Neural cell (in vitro differentiated cells): Measurements from ENCODE around the gene SIK3. TPM values are rescaled to one million over a fixed set of nuclear protein-coding genes. Genes with fewer than 3 reads are reported as not detected.

ENCODE experiments used
- H2AFZ ChIP-seq: fragments of 200-600, 300-800 bp; sonication (generic), shearing (Covaris generic); 2 replicates; pipeline ENCODE4 v1.6.0; 2014; ENCODE audit warnings: low read depth, mild to moderate bottlenecking, antibody characterized with exemption, low read length, moderate library complexity
- H3F3A ChIP-seq: fragments of 200-600 bp; shearing (Covaris generic); 2 replicates; pipeline ENCODE4 v1.6.1; 2016; ENCODE audit warnings: mild to moderate bottlenecking, moderate library complexity, mixed read lengths, antibody characterized with exemption, low read length; ENCODE audit not compliant: insufficient read depth, poor library complexity, severe bottlenecking
- H3K27ac ChIP-seq: fragments of 200-600, 300-800 bp; sonication (generic), shearing (Covaris generic); 2 replicates; pipeline ENCODE4 v1.5.1; 2014; ENCODE audit warnings: mild to moderate bottlenecking, low read length, moderate library complexity
- H3K27me3 ChIP-seq: fragments of 300-800, 200-600 bp; sonication (generic), shearing (Covaris generic); 2 replicates; pipeline ENCODE4 v1.6.0; 2014; ENCODE audit warnings: mild to moderate bottlenecking, low read depth, low read length, moderate library complexity; ENCODE audit not compliant: insufficient read depth
- H3K36me3 ChIP-seq: fragments of 300-800, 200-600 bp; sonication (generic), shearing (Covaris generic); 2 replicates; pipeline ENCODE4 v1.5.1; 2014; ENCODE audit warnings: mild to moderate bottlenecking, antibody characterized with exemption, low read length, moderate library complexity; ENCODE audit not compliant: insufficient read depth
- H3K4me2 ChIP-seq: fragments of 300-800, 200-600 bp; sonication (generic), shearing (Covaris generic); 2 replicates; pipeline ENCODE4 v1.6.0; 2014; ENCODE audit warnings: mild to moderate bottlenecking, low read length
- H3K4me3 ChIP-seq: fragments of 300-800, 200-600 bp; sonication (generic), shearing (Covaris generic); 2 replicates; pipeline ENCODE4 v1.5.1; 2014; ENCODE audit warnings: mild to moderate bottlenecking, low read length, moderate library complexity
- H3K79me2 ChIP-seq: fragments of 200-600 bp; shearing (Covaris generic); replicated peaks from 2 replicates; pipeline ENCODE4 v1.6.0; 2014; ENCODE audit warnings: mild to moderate bottlenecking, low read length, moderate library complexity; ENCODE audit not compliant: insufficient read depth
- H3K9ac ChIP-seq: fragments of 300-800, 200-600 bp; sonication (generic), shearing (Covaris generic); 2 replicates; pipeline ENCODE4 v1.6.1; 2016; ENCODE audit warnings: mild to moderate bottlenecking, low read length, mixed read lengths
- H3K9me2 ChIP-seq: fragments of 200-600 bp; shearing (Covaris generic); 2 replicates; pipeline ENCODE4 v1.6.1; 2016; ENCODE audit warnings: mild to moderate bottlenecking, low read length, mixed read lengths; ENCODE audit not compliant: insufficient read depth
- H3K9me3 ChIP-seq: fragments of 200-600, 300-800 bp; sonication (generic), shearing (Covaris generic); 2 replicates; pipeline ENCODE4 v1.6.1; 2016; ENCODE audit warnings: mild to moderate bottlenecking, mixed run types, low read length, moderate library complexity, mixed read lengths
- H4K20me1 ChIP-seq: fragments of 200-600 bp; shearing (Covaris generic); 2 replicates; pipeline ENCODE4 v1.6.1; 2016; ENCODE audit warnings: mild to moderate bottlenecking, mixed run types; ENCODE audit not compliant: insufficient read depth
- EP300 ChIP-seq: fragments of 450-650 bp; conservative IDR thresholded peaks from 2 replicates; pipeline ENCODE4 v1.6.1; 2014; ENCODE audit warnings: antibody characterized with exemption, mild to moderate bottlenecking, moderate library complexity; ENCODE audit not compliant: poor library complexity, severe bottlenecking
- EZH2 ChIP-seq: fragments of 200-600, 300-800 bp; shearing (Covaris generic), sonication (generic); IDR thresholded peaks from 2 replicates; pipeline ENCODE4 v1.6.1; 2014; ENCODE audit warnings: antibody characterized with exemption, low read length, borderline replicate concordance, mild to moderate bottlenecking; ENCODE audit not compliant: insufficient read depth, poor library complexity, severe bottlenecking
- MXI1 ChIP-seq: fragments of 450-650 bp; conservative IDR thresholded peaks from 2 replicates; pipeline ENCODE4 v1.6.1; 2014; ENCODE audit warnings: antibody characterized with exemption, mild to moderate bottlenecking; ENCODE audit not compliant: poor library complexity, severe bottlenecking
- POLR2AphosphoS5 ChIP-seq: IDR thresholded peaks from 2 replicates; pipeline ENCODE4 v1.6.1; 2012
- RAD21 ChIP-seq: fragments of 450-650 bp; conservative IDR thresholded peaks from 2 replicates; pipeline ENCODE4 v1.6.1; 2014; ENCODE audit warnings: antibody characterized with exemption, mild to moderate bottlenecking, moderate library complexity
- SMC3 ChIP-seq: fragments of 450-650 bp; conservative IDR thresholded peaks from 2 replicates; pipeline ENCODE4 v1.6.1; 2014; ENCODE audit warnings: antibody characterized with exemption, mild to moderate bottlenecking, moderate library complexity; ENCODE audit not compliant: poor library complexity
- TAF1 ChIP-seq: IDR thresholded peaks from 2 replicates; pipeline ENCODE4 v1.6.1; 2012; ENCODE audit warnings: low read depth
- polyA plus RNA-seq: library from polyadenylated mRNA; depleted of rRNA; stranded (reverse); fragments of >200 nt; gene quantifications from 2 replicates; pipeline ENCODE4 v1.2.3, GENCODE V29; 2014
- TF ChIP-seq, protein P1 (sequence below): IDR thresholded peaks from 2 replicates; pipeline ENCODE4 v1.6.1; 2012; ENCODE audit warnings: borderline replicate concordance
- TF ChIP-seq, protein P2 (sequence below): fragments of 450-650 bp; IDR thresholded peaks from 2 replicates; pipeline ENCODE4 v1.5.1; 2014; ENCODE audit warnings: antibody characterized with exemption, mild to moderate bottlenecking, moderate library complexity; ENCODE audit not compliant: poor library complexity, severe bottlenecking

The SIK3 gene
- polyA plus RNA-seq, 1 donor from 2014 or later, result 11.2 TPM

DNA sequence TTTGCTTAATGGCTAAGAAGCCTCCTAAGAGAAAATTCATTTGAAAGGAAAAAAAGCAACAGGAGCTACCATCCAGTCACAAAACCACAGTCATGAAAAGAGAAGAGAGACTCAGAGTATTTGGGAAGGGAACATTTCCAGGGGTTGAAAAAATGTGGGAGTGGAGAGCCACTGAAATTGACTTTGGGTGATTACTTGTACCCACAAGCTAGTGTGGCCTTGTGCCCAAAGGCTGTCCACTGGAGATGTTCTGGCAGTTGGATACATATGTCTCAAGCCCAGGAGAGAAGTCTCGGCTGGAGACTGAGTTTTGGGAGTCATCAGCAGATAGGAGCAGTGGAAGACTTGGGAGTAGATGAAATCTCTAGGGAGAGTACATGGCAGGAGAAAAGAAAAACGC, 303.4 kb downstream of the SIK3 start:
- no peak overlapping the region for H3K4me3 ChIP-seq
- no peaks in the 10 kb centered on the region for H4K20me1 ChIP-seq
- H3K79me2 ChIP-seq, result no peaks in the 10 kb centered on the region
- H3K27me3 ChIP-seq, result no peaks in the 10 kb centered on the region
- no peak overlapping the region for H3K4me2 ChIP-seq
- H3F3A ChIP-seq, result no peaks in the 10 kb centered on the region
- H3K36me3 ChIP-seq, result no peaks in the 10 kb centered on the region
- no peak overlapping the region for H3K9ac ChIP-seq
- H3K9me3 ChIP-seq, result no peaks in the 10 kb centered on the region
- no peak overlapping the region for H3K27ac ChIP-seq
- no peaks in the 10 kb centered on the region for H3K9me2 ChIP-seq
- TF ChIP-seq RAD21, result no peak
- TF ChIP-seq MXI1, result no peak
- no peak for TF ChIP-seq POLR2AphosphoS5
- no peak for TF ChIP-seq TAF1
- TF ChIP-seq, protein P1, sequence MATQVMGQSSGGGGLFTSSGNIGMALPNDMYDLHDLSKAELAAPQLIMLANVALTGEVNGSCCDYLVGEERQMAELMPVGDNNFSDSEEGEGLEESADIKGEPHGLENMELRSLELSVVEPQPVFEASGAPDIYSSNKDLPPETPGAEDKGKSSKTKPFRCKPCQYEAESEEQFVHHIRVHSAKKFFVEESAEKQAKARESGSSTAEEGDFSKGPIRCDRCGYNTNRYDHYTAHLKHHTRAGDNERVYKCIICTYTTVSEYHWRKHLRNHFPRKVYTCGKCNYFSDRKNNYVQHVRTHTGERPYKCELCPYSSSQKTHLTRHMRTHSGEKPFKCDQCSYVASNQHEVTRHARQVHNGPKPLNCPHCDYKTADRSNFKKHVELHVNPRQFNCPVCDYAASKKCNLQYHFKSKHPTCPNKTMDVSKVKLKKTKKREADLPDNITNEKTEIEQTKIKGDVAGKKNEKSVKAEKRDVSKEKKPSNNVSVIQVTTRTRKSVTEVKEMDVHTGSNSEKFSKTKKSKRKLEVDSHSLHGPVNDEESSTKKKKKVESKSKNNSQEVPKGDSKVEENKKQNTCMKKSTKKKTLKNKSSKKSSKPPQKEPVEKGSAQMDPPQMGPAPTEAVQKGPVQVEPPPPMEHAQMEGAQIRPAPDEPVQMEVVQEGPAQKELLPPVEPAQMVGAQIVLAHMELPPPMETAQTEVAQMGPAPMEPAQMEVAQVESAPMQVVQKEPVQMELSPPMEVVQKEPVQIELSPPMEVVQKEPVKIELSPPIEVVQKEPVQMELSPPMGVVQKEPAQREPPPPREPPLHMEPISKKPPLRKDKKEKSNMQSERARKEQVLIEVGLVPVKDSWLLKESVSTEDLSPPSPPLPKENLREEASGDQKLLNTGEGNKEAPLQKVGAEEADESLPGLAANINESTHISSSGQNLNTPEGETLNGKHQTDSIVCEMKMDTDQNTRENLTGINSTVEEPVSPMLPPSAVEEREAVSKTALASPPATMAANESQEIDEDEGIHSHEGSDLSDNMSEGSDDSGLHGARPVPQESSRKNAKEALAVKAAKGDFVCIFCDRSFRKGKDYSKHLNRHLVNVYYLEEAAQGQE, result no peak
- TF ChIP-seq SMC3, result no peak
- TF ChIP-seq EZH2, result no peak
- no peak for TF ChIP-seq EP300
- TF ChIP-seq, protein P2, sequence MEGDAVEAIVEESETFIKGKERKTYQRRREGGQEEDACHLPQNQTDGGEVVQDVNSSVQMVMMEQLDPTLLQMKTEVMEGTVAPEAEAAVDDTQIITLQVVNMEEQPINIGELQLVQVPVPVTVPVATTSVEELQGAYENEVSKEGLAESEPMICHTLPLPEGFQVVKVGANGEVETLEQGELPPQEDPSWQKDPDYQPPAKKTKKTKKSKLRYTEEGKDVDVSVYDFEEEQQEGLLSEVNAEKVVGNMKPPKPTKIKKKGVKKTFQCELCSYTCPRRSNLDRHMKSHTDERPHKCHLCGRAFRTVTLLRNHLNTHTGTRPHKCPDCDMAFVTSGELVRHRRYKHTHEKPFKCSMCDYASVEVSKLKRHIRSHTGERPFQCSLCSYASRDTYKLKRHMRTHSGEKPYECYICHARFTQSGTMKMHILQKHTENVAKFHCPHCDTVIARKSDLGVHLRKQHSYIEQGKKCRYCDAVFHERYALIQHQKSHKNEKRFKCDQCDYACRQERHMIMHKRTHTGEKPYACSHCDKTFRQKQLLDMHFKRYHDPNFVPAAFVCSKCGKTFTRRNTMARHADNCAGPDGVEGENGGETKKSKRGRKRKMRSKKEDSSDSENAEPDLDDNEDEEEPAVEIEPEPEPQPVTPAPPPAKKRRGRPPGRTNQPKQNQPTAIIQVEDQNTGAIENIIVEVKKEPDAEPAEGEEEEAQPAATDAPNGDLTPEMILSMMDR, result no peak
- no peak overlapping the region for H2AFZ ChIP-seq

DNA sequence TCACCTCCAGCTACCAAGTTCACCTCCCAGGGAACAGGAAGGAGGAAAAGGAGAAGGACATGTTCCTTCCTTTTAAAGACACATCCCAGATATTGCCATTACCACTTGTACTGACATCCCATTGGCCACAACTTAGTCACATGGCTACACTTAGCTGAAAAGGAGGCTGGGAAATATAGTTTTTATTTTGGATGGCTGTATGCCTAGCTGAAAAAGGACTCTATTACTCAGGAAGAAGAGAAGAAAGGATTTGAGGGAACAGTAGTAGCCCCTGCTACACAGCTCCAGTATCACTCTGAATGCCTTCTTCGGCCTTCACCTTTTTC, 304.5 kb downstream of the SIK3 start:
- no peaks in the 10 kb centered on the region for H3K36me3 ChIP-seq
- H4K20me1 ChIP-seq, result no peaks in the 10 kb centered on the region
- no peak for TF ChIP-seq EP300
- no peak for TF ChIP-seq EZH2
- TF ChIP-seq MXI1, result no peak
- no peak for TF ChIP-seq RAD21
- no peak for TF ChIP-seq TAF1
- TF ChIP-seq POLR2AphosphoS5, result no peak
- TF ChIP-seq, protein P1, result no peak
- TF ChIP-seq SMC3, result no peak
- TF ChIP-seq, protein P2, result no peak
- no peaks in the 10 kb centered on the region for H3K9me2 ChIP-seq
- H3F3A ChIP-seq, result no peaks in the 10 kb centered on the region
- H3K27me3 ChIP-seq, result no peaks in the 10 kb centered on the region
- H3K27ac ChIP-seq, result peak overlapping the region; percentile 61
- peak overlapping the region; percentile 35 for H2AFZ ChIP-seq
- no peak overlapping the region for H3K9ac ChIP-seq
- H3K9me3 ChIP-seq, result no peaks in the 10 kb centered on the region
- H3K79me2 ChIP-seq, result no peaks in the 10 kb centered on the region
- H3K4me2 ChIP-seq, result no peak overlapping the region
- no peak overlapping the region for H3K4me3 ChIP-seq
